ELR (cell line): Measurements from ENCODE around the gene DENND5A.

Experiments
- DNase-seq: peaks from one replicate; pipeline ENCODE4 v3.0.0-alpha.2; 2015; ENCODE audit warnings: low read depth

Gene DENND5A

GRCh38 chr11:9265211-9266131 lies at the start of gene DENND5A:
Gene DENND5A (minus strand): TSS chr11:9265350. CDS start chr11:9265069, 281 bp downstream.
- peak; percentile 89 for DNase-seq

- DNase-seq, result peak; percentile 99
Observed at GRCh38 chr11:9314291-9315077, 49.3 kb upstream of the DENND5A start, which contains the start of gene TMEM41B. Gene TMEM41B (minus strand): TSS chr11:9314593. CDS start chr11:9314441, 152 bp downstream.

GRCh38 chr11:9313648-9314290 lies 48.6 kb upstream of the DENND5A start:
- DNase-seq, result peak; percentile 52

GRCh38 chr11:9310485-9311090 lies 45.4 kb upstream of the DENND5A start:
- DNase-seq, result no peak

GRCh38 chr11:9304178-9304577 lies 39.0 kb upstream of the DENND5A start:
- DNase-seq, result no peak

- no peak for DNase-seq
Observed at GRCh38 chr11:9302448-9302847, 37.3 kb upstream of the DENND5A start.

- no peak for DNase-seq
Observed at GRCh38 chr11:9301720-9302119, 36.6 kb upstream of the DENND5A start.

- DNase-seq, result no peak
Observed at GRCh38 chr11:9293646-9294045, 28.5 kb upstream of the DENND5A start.

- DNase-seq, result no peak
Observed at GRCh38 chr11:9285850-9286587, 20.9 kb upstream of the DENND5A start.

- DNase-seq, result peak; percentile 51
Observed at GRCh38 chr11:9280655-9281301, 15.6 kb upstream of the DENND5A start.

GRCh38 chr11:9277176-9277575 lies 12.0 kb upstream of the DENND5A start:
- no peak for DNase-seq

- DNase-seq, result peak; percentile 34
Observed at GRCh38 chr11:9276571-9276970, 11.4 kb upstream of the DENND5A start.

GRCh38 chr11:9274499-9275258 lies 9.5 kb upstream of the DENND5A start:
- no peak for DNase-seq

- DNase-seq, result peak; percentile 36
Observed at GRCh38 chr11:9273376-9274336, 8.5 kb upstream of the DENND5A start.

- DNase-seq, result peak; percentile 9
Observed at GRCh38 chr11:9269492-9270013, 4.4 kb upstream of the DENND5A start.

- no peak for DNase-seq
Observed at GRCh38 chr11:9267680-9268079, 2.5 kb upstream of the DENND5A start.

- DNase-seq, result no peak
Observed at GRCh38 chr11:9266926-9267325, 1.8 kb upstream of the DENND5A start.

- DNase-seq, result no peak
Observed at GRCh38 chr11:9266132-9266736, 1.1 kb upstream of the DENND5A start.
